WERI-Rb-1 (cell line): ENCODE results near the gene SGPL1.
"Not testable (repeated sequence)": the region's sequence is repeated elsewhere in the genome, so short reads cannot be mapped to it uniquely, and the experiment has no call there.

Source experiments
- DNase-seq: peaks from one replicate; pipeline ENCODE4 v3.0.0-alpha.2; 2020
- H3K27ac ChIP-seq: fragments of 250-450 bp; sonication (Bioruptor Pico); 2 replicates; pipeline ENCODE4 v1.5.1; 2020; ENCODE audit warnings: mild to moderate bottlenecking, moderate library complexity
- H3K27me3 ChIP-seq: fragments of 250-450 bp; sonication (Bioruptor Pico); 2 replicates; pipeline ENCODE4 v1.5.1; 2021; ENCODE audit warnings: mild to moderate bottlenecking, low read depth, moderate library complexity; ENCODE audit not compliant: insufficient read depth, severe bottlenecking
- H3K36me3 ChIP-seq: fragments of 250-450 bp; sonication (Bioruptor Pico); 2 replicates; pipeline ENCODE4 v1.5.1; 2020; ENCODE audit warnings: mild to moderate bottlenecking, moderate library complexity
- H3K4me3 ChIP-seq: 2 replicates; pipeline ENCODE4 v1.5.1; 2011; ENCODE audit warnings: low read depth, mild to moderate bottlenecking, control low read depth, low read length
- H3K9me3 ChIP-seq: fragments of 250-450 bp; sonication (Bioruptor Pico); 2 replicates; pipeline ENCODE4 v1.5.1; 2021; ENCODE audit warnings: mild to moderate bottlenecking, moderate library complexity; ENCODE audit not compliant: severe bottlenecking
- CTCF ChIP-seq: IDR thresholded peaks from 2 replicates; pipeline ENCODE4 v1.5.1; 2011; ENCODE audit warnings: low read depth, mild to moderate bottlenecking, control low read depth, inconsistent platforms, low read length

Gene SGPL1

GRCh38 chr10:70851597-70852475 is 36.1 kb downstream of the SGPL1 start:
- no peak for TF ChIP-seq CTCF
- no peaks in the 10 kb centered on the region for H3K27me3 ChIP-seq
- H3K27ac ChIP-seq: no peak overlapping the region
- no peak for DNase-seq
- H3K36me3 ChIP-seq: peaks cover 14% of the 10 kb centered on the region
- no peaks in the 10 kb centered on the region for H3K9me3 ChIP-seq
- H3K4me3 ChIP-seq: no peak overlapping the region

GRCh38 chr10:70853038-70853437 is 37.3 kb downstream of the SGPL1 start:
- Histone ChIP-seq H3K9me3 (no peaks in the 10 kb centered on the region), H3K27ac (no peak overlapping the region)
- TF ChIP-seq CTCF: no peak

DNA sequence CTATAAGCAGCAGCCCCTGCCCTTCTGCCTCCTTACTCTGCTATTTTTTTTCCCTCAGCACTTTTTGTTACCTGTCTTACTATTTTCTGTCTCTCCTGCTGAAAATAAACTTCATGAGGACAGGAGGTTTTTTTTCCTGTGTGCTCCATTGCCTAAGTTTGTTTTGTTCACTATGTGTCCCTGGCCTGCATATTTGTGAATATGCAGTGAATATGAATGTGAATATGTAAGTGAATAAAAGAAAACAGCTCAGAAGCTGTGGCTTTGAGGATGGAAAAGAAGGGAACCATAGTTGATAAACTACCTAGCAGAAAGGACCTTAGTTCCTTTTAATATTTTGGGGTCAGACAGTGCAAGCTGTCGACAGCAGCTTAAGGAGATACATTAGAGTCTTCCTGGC is 37.7 kb downstream of the SGPL1 start:
- H3K4me3 ChIP-seq: no peak overlapping the region
- no peaks in the 10 kb centered on the region for H3K27me3 ChIP-seq
- H3K9me3 ChIP-seq: no peaks in the 10 kb centered on the region
- H3K36me3 ChIP-seq: peaks cover 24% of the 10 kb centered on the region
- no peak for TF ChIP-seq CTCF
- DNase-seq: no peak
- no peak overlapping the region for H3K27ac ChIP-seq

More at GRCh38 chr10:70853038-70853437, 37.3 kb downstream of the SGPL1 start:
- DNase-seq: no peak
- Histone ChIP-seq H3K36me3 (peaks cover 20% of the 10 kb centered on the region), H3K27me3 (no peaks in the 10 kb centered on the region), H3K4me3 (no peak overlapping the region)

DNA sequence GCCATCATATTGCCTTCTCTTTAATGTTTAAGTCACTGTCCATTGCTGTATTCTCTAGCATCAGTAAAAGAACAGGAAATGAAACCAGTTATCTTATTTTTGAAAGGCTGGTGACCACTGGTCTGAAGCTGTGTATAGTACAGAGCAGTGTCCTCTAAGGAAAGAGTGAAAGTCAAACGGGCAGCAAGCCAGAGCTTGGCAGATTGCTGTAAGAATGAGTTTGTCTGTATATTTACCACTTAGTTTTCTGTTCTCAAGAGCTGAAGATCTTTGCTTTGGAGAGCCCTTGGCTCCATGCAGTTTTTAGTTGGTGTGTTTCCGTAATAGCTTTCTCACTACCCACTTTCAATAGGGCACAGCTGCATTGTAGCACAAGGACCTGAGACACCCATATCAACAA is 40.7 kb downstream of the SGPL1 start:
- Histone ChIP-seq H3K4me3 (no peak overlapping the region), H3K9me3 (no peaks in the 10 kb centered on the region), H3K27ac (no peak overlapping the region), H3K36me3 (peaks cover 43% of the 10 kb centered on the region), H3K27me3 (no peaks in the 10 kb centered on the region)
- DNase-seq: no peak
- no peak for TF ChIP-seq CTCF

GRCh38 chr10:70858759-70859158 is 43.0 kb downstream of the SGPL1 start:
- no peak for DNase-seq
- Histone ChIP-seq H3K27me3 (no peaks in the 10 kb centered on the region), H3K27ac (no peak overlapping the region), H3K9me3 (no peaks in the 10 kb centered on the region), H3K36me3 (peaks cover 54% of the 10 kb centered on the region), H3K4me3 (no peak overlapping the region)
- no peak for TF ChIP-seq CTCF

DNA sequence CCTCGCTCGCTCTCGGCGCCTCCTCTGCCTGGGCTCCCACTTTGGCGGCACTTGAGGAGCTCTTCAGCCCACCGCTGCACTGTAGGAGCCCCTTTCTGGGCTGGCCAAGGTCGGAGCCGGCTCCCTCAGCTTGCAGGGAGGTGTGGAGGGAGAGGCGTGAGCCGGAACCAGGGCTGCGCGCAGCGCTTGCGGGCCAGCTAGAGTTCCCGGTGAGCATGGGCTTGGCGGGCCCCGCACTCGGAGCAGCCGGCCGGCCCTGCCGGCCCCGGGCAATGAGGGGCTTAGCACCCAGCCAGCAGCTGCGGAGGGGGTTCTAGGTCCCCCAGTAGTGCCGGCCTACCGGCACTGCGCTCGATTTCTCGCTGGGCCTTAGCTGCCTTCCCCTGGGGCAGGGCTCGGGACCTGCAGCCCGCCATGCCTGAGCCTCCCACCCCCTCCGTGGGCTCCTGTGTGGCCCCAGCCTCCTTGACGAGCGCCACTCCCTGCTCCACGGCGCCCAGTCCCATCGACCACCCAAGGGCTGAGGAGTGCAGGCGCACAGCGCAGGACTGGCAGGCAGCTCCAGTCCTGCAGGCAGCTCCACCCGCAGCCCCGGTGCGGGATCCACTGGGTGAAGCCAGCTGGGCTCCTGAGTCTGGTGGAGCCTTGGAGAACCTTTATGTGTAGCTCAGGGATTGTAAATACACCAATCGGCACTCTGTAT is 45.9 kb downstream of the SGPL1 start:
- H3K4me3 ChIP-seq, H3K9me3 ChIP-seq, H3K27ac ChIP-seq, DNase-seq, H3K27me3 ChIP-seq: not testable (repeated sequence)
- H3K36me3 ChIP-seq: peaks cover 45% of the 10 kb centered on the region
